OCI-LY3 (cell line): ENCODE results near the gene NDST1.
A peak's percentile ranks its signal among the peaks of the same experiment; 100 is the strongest.

Source experiments
- H2AFZ ChIP-seq: fragments of 200-600, 300-600 bp; shearing (Covaris generic); 2 replicates; pipeline ENCODE4 v1.6.0; 2014; ENCODE audit warnings: antibody characterized with exemption, low read depth, low read length
- H3K27ac ChIP-seq: fragments of 200-600, 300-600 bp; sonication (generic); 2 replicates; pipeline ENCODE4 v1.5.1; 2014; ENCODE audit warnings: mild to moderate bottlenecking, low read length, moderate library complexity, mixed read lengths
- H3K27me3 ChIP-seq: fragments of 200-600, 300-600 bp; sonication (generic); 2 replicates; pipeline ENCODE4 v1.6.1; 2014; ENCODE audit warnings: low read depth, low read length, mixed read lengths
- H3K36me3 ChIP-seq: fragments of 200-600, 300-600 bp; sonication (generic); replicated peaks from 2 replicates; pipeline ENCODE3; 2014; ENCODE audit warnings: low read depth, low read length, mixed read lengths
- H3K4me1 ChIP-seq: fragments of 300-600, 200-600 bp; sonication (generic); 2 replicates; pipeline ENCODE4 v1.6.1; 2014; ENCODE audit warnings: low read length, mixed read lengths
- H3K4me2 ChIP-seq: fragments of 200-600, 300-600 bp; sonication (generic); 2 replicates; pipeline ENCODE4 v1.6.1; 2014; ENCODE audit warnings: low read length, mixed read lengths
- H3K4me3 ChIP-seq: fragments of 300-600, 200-600 bp; sonication (generic); 2 replicates; pipeline ENCODE4 v1.5.1; 2014; ENCODE audit warnings: antibody characterized with exemption, mild to moderate bottlenecking, low read length, moderate library complexity
- H3K79me2 ChIP-seq: fragments of 300-600, 200-600 bp; shearing (Covaris generic); 2 replicates; pipeline ENCODE4 v1.6.1; 2014; ENCODE audit warnings: mild to moderate bottlenecking, low read length, mixed read lengths
- H3K9ac ChIP-seq: fragments of 300-600, 200-600 bp; shearing (Covaris generic); 2 replicates; pipeline ENCODE4 v1.6.0; 2014; ENCODE audit warnings: mild to moderate bottlenecking, low read length, moderate library complexity
- H3K9me3 ChIP-seq: fragments of 200-600, 300-600 bp; shearing (Covaris generic); 2 replicates; pipeline ENCODE4 v1.6.1; 2014; ENCODE audit warnings: low read length, mixed read lengths; ENCODE audit not compliant: insufficient read depth
- H4K20me1 ChIP-seq: fragments of 200-600, 300-600 bp; sonication (generic); 2 replicates; pipeline ENCODE4 v1.6.1; 2016; ENCODE audit warnings: low read length, mixed read lengths; ENCODE audit not compliant: insufficient read depth
- EZH2phosphoT487 ChIP-seq: fragments of 200-600 bp; shearing (Covaris generic); IDR thresholded peaks from 2 replicates; pipeline ENCODE4 v1.6.1; 2018; ENCODE audit warnings: antibody characterized with exemption, mixed run types, low read depth
- TF ChIP-seq, protein P1 (sequence below): fragments of 200-600, 300-600 bp; sonication (generic); IDR thresholded peaks from 2 replicates; pipeline ENCODE4 v1.5.1; 2014; ENCODE audit warnings: antibody characterized with exemption, low read length, low read depth

The NDST1 gene

GRCh38 chr5:150490296-150490669 lies 17.6 kb upstream of the NDST1 start:
- Histone ChIP-seq H2AFZ (no peak overlapping the region), H3K79me2 (peaks cover 60% of the 10 kb centered on the region), H3K4me2 (peak overlapping the region; percentile 91), H3K9ac (peak overlapping the region; percentile 51; the same call in 1 of the 2 replicates), H3K36me3 (no peaks in the 10 kb centered on the region), H3K4me1 (peaks cover 41% of the 10 kb centered on the region), H3K4me3 (peak overlapping the region; percentile 55), H4K20me1 (peaks cover 5% of the 10 kb centered on the region), H3K9me3 (no peaks in the 10 kb centered on the region), H3K27ac (peak overlapping the region; percentile 71), H3K27me3 (no peaks in the 10 kb centered on the region)
- no peak for TF ChIP-seq EZH2phosphoT487
- TF ChIP-seq, protein P1, sequence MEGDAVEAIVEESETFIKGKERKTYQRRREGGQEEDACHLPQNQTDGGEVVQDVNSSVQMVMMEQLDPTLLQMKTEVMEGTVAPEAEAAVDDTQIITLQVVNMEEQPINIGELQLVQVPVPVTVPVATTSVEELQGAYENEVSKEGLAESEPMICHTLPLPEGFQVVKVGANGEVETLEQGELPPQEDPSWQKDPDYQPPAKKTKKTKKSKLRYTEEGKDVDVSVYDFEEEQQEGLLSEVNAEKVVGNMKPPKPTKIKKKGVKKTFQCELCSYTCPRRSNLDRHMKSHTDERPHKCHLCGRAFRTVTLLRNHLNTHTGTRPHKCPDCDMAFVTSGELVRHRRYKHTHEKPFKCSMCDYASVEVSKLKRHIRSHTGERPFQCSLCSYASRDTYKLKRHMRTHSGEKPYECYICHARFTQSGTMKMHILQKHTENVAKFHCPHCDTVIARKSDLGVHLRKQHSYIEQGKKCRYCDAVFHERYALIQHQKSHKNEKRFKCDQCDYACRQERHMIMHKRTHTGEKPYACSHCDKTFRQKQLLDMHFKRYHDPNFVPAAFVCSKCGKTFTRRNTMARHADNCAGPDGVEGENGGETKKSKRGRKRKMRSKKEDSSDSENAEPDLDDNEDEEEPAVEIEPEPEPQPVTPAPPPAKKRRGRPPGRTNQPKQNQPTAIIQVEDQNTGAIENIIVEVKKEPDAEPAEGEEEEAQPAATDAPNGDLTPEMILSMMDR, result no peak

DNA sequence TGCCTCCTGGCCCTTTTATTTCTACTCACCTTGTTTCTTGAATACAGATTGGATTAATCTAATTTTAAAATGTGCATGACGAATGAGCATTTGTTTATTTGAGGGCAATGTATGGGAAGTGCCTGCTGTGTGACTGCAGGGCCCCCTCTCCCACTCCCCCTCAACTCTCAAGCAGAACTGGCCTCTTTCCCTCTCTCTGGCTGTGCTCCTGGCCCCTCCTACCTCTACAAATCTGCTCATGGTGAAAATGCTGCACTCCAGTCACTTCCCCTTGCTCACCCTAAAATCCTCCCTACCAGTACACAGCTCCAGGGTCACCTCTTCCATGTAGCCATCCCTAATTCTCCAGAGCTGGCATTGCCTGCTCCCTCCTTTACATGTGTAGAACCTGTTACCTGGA lies 17.2 kb upstream of the NDST1 start:
- Histone ChIP-seq H2AFZ (no peak overlapping the region), H3K9me3 (no peaks in the 10 kb centered on the region), H3K27ac (no peak overlapping the region), H3K4me3 (no peak overlapping the region), H3K9ac (no peak overlapping the region), H3K36me3 (no peaks in the 10 kb centered on the region), H4K20me1 (peaks cover 5% of the 10 kb centered on the region), H3K27me3 (no peaks in the 10 kb centered on the region), H3K79me2 (peaks cover 62% of the 10 kb centered on the region), H3K4me2 (0 out of 2 replicates have a peak overlapping the region, but pooled peaks have one; percentile 91), H3K4me1 (peaks cover 41% of the 10 kb centered on the region)
- TF ChIP-seq EZH2phosphoT487, result no peak

GRCh38 chr5:150491876-150492275 lies 16.1 kb upstream of the NDST1 start:
- TF ChIP-seq EZH2phosphoT487, result no peak
- TF ChIP-seq, protein P1, result no peak
- no peak overlapping the region for H3K4me3 ChIP-seq
- H3K36me3 ChIP-seq, result no peaks in the 10 kb centered on the region
- no peak overlapping the region for H3K9ac ChIP-seq
- peaks cover 41% of the 10 kb centered on the region for H3K4me1 ChIP-seq
- peaks cover 5% of the 10 kb centered on the region for H4K20me1 ChIP-seq
- H3K27ac ChIP-seq, result no peak overlapping the region
- peaks cover 64% of the 10 kb centered on the region for H3K79me2 ChIP-seq
- no peaks in the 10 kb centered on the region for H3K27me3 ChIP-seq
- no peak overlapping the region for H3K4me2 ChIP-seq
- no peak overlapping the region for H2AFZ ChIP-seq
- H3K9me3 ChIP-seq, result no peaks in the 10 kb centered on the region

DNA sequence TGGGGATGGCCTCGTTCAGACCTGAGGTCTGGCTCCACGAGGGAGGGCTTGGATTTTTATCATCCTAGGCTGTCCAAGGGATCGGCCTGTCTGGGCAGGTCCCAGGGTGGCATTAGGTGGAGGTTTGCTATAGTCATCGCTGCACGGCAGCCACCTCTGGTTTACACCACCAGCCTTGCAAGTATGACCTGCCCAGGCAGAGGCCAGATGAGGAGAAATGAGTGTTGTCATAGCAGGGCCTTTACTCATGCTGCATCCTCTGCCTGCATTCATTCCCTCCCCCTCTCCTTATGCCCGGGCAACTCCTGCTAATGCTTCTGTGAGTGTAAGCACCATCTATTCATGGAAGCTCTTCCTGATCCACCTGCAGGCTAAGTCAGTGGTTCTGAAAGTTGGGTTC lies 15.3 kb upstream of the NDST1 start:
- H4K20me1 ChIP-seq, result peaks cover 5% of the 10 kb centered on the region
- no peak overlapping the region for H3K4me3 ChIP-seq
- no peaks in the 10 kb centered on the region for H3K9me3 ChIP-seq
- TF ChIP-seq, protein P1, result no peak
- no peak for TF ChIP-seq EZH2phosphoT487
- no peak overlapping the region for H3K27ac ChIP-seq
- H3K4me2 ChIP-seq, result no peak overlapping the region
- peaks cover 57% of the 10 kb centered on the region for H3K79me2 ChIP-seq
- no peaks in the 10 kb centered on the region for H3K36me3 ChIP-seq
- no peak overlapping the region for H2AFZ ChIP-seq
- peaks cover 34% of the 10 kb centered on the region for H3K4me1 ChIP-seq
- no peak overlapping the region for H3K9ac ChIP-seq
- no peaks in the 10 kb centered on the region for H3K27me3 ChIP-seq

DNA sequence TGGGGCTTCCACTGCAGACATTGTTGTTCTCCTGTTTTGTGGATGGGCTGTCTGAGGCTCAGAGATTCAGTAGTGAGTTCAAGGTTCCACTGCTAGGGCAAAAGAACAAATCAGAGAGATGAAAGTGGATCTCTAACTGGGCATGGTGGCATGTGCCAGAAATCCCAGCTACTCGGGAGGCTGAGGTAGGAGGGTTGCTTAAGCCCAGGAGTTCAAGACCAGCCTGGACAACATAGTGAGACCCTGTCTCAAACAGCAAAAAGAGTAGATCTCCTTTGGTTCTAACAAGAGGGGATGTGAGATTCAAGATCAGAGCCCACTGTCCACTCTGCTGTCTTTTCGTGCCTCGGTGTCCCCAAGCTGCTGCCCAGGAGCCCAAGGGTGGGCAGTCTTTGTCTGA lies 11.8 kb upstream of the NDST1 start:
- Histone ChIP-seq H3K27ac (no peak overlapping the region), H3K9ac (no peak overlapping the region), H3K27me3 (no peaks in the 10 kb centered on the region), H3K4me2 (no peak overlapping the region), H2AFZ (no peak overlapping the region), H3K36me3 (no peaks in the 10 kb centered on the region), H3K4me3 (no peak overlapping the region), H3K4me1 (no peaks in the 10 kb centered on the region), H4K20me1 (0 out of 2 replicates have a peak, but pooled peaks cover 3% of the 10 kb centered on the region), H3K79me2 (peaks cover 27% of the 10 kb centered on the region), H3K9me3 (no peaks in the 10 kb centered on the region)
- TF ChIP-seq EZH2phosphoT487, result no peak
- TF ChIP-seq, protein P1, result no peak
